K562 (cell line): ENCODE results near the gene ADCYAP1R1.

Experiments used
- ESRRB ChIP-seq: fragments of 250-450 bp; sonication (Bioruptor Pico); IDR thresholded peaks from 2 replicates; pipeline ENCODE4 v1.5.0; 2020; ENCODE audit warnings: mild to moderate bottlenecking, moderate library complexity, borderline replicate concordance
- GABPB1 ChIP-seq: sonication (generic); formaldehyde crosslinking; IDR thresholded peaks from 2 replicates; pipeline ENCODE4 v1.8.0; 2022; ENCODE audit warnings: mild to moderate bottlenecking, missing genetic modification reagents
- POLR2A ChIP-seq: fragments of 450-650 bp; conservative IDR thresholded peaks from 2 replicates; pipeline ENCODE4 v1.6.1; 2016
- TF ChIP-seq, protein P1 (sequence below), 3 experiments: IDR thresholded peaks in 2 of 3; conservative IDR thresholded peaks in 1 of 3; 2 replicates each; pipeline ENCODE4 v1.5.1; 2011 to 2012; ENCODE audit warnings: low read length in 3 of 3, mild to moderate bottlenecking in 3 of 3, control low read depth in 2 of 3, improper control_type of control experiment in 1 of 3, inconsistent platforms in 1 of 3, low read depth in 1 of 3, mixed read lengths in 1 of 3, moderate library complexity in 1 of 3; ENCODE audit not compliant: insufficient read depth in 2 of 3

DNA sequence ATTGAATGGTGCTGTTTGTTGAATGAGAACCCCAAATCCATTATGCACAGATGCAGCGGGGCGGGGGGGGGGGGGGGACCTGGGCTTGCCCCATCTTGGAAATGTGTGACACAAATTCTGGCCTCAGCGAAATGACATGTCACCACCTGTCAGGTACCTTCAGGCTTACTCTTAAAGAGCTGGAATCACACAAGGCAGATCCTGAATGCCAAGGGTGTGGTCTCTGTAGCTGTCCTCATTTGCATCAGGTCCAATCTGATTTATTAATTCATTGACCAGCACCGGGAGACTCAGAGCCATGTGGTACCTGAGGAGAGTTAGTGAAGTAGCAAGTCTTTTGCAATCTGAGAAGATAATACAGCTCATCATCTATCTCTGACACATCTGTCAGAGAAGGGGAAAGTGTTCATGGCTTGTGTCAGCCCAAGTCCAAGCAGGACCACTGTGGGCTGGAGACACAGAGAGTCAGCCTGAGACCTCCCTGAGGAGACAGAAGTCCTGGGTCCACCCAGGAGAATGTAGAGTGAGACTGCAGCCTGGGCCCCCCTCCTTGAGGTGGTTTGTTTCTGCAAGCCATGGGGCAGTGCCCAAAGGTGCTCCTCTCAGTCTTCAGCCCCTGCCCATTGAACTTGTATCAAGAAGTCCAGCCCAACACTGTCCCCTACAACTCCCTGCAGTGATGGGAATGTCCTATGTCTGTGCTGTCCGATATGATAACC is 46.7 kb downstream of the ADCYAP1R1 start:
- TF ChIP-seq, protein P1, sequence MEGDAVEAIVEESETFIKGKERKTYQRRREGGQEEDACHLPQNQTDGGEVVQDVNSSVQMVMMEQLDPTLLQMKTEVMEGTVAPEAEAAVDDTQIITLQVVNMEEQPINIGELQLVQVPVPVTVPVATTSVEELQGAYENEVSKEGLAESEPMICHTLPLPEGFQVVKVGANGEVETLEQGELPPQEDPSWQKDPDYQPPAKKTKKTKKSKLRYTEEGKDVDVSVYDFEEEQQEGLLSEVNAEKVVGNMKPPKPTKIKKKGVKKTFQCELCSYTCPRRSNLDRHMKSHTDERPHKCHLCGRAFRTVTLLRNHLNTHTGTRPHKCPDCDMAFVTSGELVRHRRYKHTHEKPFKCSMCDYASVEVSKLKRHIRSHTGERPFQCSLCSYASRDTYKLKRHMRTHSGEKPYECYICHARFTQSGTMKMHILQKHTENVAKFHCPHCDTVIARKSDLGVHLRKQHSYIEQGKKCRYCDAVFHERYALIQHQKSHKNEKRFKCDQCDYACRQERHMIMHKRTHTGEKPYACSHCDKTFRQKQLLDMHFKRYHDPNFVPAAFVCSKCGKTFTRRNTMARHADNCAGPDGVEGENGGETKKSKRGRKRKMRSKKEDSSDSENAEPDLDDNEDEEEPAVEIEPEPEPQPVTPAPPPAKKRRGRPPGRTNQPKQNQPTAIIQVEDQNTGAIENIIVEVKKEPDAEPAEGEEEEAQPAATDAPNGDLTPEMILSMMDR (IDR thresholded peaks at IDR 0.05 in 2 of 3, conservative IDR thresholded peaks at IDR 0.05 in 1 of 3; ENCODE audit: insufficient read depth in 2 of 3, low read depth in 1 of 3, low read length in 3 of 3), result no peak
- no peak for TF ChIP-seq ESRRB
- TF ChIP-seq GABPB1, result no peak
- no peak for TF ChIP-seq POLR2A
